ENCODE results near the gene NRG2. TPM values are rescaled to one million over a fixed set of nuclear protein-coding genes. Genes with fewer than 3 reads are reported as not detected.

NRG2 gene
- total RNA-seq, 2 donors from 2014 or later: 5.6 to 6.5 TPM

DNA sequence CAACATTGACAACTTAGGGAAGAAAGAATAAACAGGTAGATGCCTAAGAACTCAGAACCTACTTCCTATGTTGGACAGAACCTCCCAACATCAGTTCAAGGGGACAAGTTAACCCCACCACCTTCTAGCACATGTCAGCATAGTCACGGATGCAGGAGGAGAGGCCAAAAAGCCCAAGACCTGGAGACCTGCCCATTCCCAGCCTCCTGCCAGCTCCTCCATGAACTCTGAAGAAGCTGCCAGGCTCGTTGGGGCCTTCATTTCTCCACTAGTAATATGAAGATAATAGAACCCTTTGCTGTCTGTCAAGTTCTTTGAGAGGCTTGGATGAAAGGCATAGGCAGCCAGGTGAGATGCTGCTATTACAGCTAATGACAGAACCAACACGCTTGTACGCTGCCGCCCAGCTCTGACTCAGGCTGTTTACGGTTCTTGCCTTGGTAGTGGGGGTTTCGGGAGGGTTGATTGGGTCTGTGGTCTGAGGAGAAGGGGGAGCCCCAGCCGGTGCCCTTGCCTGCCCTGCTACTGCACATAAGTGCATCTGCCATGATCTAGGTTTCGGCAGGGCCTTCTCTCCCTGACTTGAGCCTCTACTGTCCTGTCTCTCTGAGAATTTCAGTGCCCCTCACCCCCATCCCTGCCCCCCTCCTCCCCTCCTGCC is 82.2 kb downstream of the NRG2 start:
- ATAC-seq (no peak), DNase-seq (no peak)
- H3K36me3 ChIP-seq (replicated peaks in 1 of 2; ENCODE audit: insufficient read depth in 1 of 2, low read depth in 2 of 2): no peaks in the 10 kb centered on the region
- WGBS, 2 donors: 62 to 79% methylated on average over 3 to 9 of the region's 9 CpGs
- intact Hi-C loops (cut with DNase I): no loop called here
- H3K9me3 ChIP-seq: no peaks in the 10 kb centered on the region
- H3K4me1 ChIP-seq: no peaks in the 10 kb centered on the region
- no peak overlapping the region for H3K27ac ChIP-seq
- no peak overlapping the region for H3K4me3 ChIP-seq
- no peaks in the 10 kb centered on the region for H3K27me3 ChIP-seq
- TF ChIP-seq POLR2A (IDR thresholded peaks at IDR 0.05): no peak
- TF ChIP-seq, protein P1, sequence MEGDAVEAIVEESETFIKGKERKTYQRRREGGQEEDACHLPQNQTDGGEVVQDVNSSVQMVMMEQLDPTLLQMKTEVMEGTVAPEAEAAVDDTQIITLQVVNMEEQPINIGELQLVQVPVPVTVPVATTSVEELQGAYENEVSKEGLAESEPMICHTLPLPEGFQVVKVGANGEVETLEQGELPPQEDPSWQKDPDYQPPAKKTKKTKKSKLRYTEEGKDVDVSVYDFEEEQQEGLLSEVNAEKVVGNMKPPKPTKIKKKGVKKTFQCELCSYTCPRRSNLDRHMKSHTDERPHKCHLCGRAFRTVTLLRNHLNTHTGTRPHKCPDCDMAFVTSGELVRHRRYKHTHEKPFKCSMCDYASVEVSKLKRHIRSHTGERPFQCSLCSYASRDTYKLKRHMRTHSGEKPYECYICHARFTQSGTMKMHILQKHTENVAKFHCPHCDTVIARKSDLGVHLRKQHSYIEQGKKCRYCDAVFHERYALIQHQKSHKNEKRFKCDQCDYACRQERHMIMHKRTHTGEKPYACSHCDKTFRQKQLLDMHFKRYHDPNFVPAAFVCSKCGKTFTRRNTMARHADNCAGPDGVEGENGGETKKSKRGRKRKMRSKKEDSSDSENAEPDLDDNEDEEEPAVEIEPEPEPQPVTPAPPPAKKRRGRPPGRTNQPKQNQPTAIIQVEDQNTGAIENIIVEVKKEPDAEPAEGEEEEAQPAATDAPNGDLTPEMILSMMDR (IDR thresholded peaks at IDR 0.05): no peak

DNA sequence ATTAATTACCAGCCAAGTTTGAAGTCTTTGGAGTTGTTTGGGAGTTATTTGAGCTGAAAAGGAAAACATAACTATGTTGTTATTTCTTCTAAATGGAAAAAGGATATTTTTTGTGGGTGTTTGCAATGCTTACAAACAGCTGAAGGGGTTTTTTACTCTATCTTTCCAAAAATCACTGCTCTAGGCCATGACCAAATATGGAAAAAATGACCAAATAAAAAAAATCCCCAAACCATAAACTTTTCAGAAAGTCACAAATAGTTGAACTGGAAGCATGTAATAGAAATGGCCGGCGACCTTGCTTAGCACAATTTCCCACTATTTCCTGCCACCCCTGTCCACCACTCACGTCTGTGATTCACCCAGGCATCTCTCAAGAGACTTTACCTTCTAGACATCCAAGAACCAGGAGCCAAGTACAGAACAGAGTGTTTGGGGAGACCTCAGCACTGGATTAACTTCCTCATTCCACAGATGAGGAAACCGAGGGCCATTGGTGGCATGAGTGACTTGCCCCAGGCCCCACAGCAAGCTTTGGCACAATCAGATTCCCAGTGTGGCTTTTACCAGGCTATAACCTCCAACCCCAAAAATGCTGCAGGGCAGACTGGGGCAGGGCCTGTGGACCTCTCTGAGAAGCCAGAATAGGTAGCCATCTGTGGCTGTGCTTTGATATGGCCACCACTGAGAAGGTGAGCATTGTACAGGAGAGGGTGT is 84.5 kb downstream of the NRG2 start:
- DNase-seq: no peak
- ATAC-seq: no peak
- H3K4me1 ChIP-seq: no peaks in the 10 kb centered on the region
- no peaks in the 10 kb centered on the region for H3K27me3 ChIP-seq
- intact Hi-C loops (cut with DNase I): no loop called here
- no peaks in the 10 kb centered on the region for H3K36me3 ChIP-seq (replicated peaks in 1 of 2; ENCODE audit: insufficient read depth in 1 of 2, low read depth in 2 of 2)
- WGBS, 2 donors: 76 to 85% methylated on average over 3 to 4 of the region's 4 CpGs
- no peak overlapping the region for H3K27ac ChIP-seq
- H3K4me3 ChIP-seq: no peak overlapping the region
- TF ChIP-seq, protein P1 (IDR thresholded peaks at IDR 0.05): no peak
- TF ChIP-seq POLR2A (IDR thresholded peaks at IDR 0.05): no peak
- H3K9me3 ChIP-seq: no peaks in the 10 kb centered on the region

DNA sequence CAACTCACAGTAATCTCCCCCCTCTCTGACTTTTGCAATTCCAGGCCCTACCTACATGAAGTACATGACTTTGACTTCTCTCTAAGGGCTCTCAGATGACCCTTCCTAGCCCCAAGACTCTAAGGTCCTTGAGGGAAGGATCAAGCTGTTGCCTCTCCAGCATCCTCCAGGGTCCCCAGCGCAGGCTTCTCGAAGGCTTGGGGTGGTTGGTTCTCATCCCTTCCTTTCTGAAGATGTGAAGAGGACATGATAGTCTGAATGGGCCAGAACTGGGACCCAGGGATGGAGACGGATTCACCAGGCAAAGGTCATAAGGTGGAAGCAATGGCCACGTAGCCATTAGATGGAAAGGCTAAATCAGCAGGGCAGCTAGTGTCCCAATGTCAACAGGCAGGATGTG is 86.8 kb downstream of the NRG2 start:
- no peak overlapping the region for H3K27ac ChIP-seq
- H3K4me3 ChIP-seq: no peak overlapping the region
- H3K4me1 ChIP-seq: no peaks in the 10 kb centered on the region
- TF ChIP-seq, protein P1 (IDR thresholded peaks at IDR 0.05): no peak
- TF ChIP-seq POLR2A (IDR thresholded peaks at IDR 0.05): no peak
- no peaks in the 10 kb centered on the region for H3K36me3 ChIP-seq (replicated peaks in 1 of 2; ENCODE audit: insufficient read depth in 1 of 2, low read depth in 2 of 2)
- ATAC-seq (no peak), DNase-seq (no peak)
- no peaks in the 10 kb centered on the region for H3K9me3 ChIP-seq
- 95 to 96% methylated on average over 4 of the region's 4 CpGs for WGBS, 2 donors
- intact Hi-C loops (cut with DNase I): no loop called here
- no peaks in the 10 kb centered on the region for H3K27me3 ChIP-seq

DNA sequence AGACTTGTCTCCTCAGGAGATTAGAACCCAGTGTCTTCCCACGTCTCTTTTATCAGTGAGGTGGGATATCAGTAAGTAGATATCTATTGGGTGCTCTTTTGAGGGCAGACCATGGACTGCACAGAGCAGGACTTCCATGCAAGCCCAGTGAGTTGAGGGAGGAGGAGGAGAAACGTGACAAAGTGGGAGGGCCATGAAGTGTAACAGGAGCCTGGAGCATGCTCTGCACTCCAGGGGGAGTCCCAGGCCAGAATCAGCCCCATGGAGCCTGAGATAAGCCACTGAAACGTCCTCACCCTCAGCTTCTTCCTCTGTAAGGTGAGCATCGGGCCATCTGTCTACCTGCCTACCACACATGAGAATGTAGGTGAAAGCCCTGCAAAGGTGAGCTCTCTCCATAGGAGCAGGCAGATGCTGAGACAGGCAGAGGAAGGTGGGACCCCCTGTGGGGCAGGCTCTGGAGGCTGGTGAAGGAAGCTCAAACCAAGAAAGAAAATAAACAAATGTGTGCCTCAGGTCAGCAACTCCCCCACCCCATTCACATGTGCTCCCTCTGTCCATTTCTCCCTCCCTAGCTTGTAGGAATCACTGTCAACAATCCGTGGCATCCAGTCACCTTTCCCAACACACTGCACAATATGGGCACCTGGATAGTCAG is 87.4 kb downstream of the NRG2 start:
- Histone ChIP-seq H3K27me3 (no peaks in the 10 kb centered on the region), H3K4me1 (no peaks in the 10 kb centered on the region), H3K27ac (no peak overlapping the region), H3K4me3 (no peak overlapping the region), H3K9me3 (no peaks in the 10 kb centered on the region), H3K36me3 (replicated peaks in 1 of 2; ENCODE audit: insufficient read depth in 1 of 2, low read depth in 2 of 2) (no peaks in the 10 kb centered on the region)
- DNase-seq (no peak), ATAC-seq (no peak)
- 60 to 62% methylated on average over 5 of the region's 5 CpGs for WGBS, 2 donors
- intact Hi-C loops (cut with DNase I): no loop called here
- no peak for TF ChIP-seq POLR2A (IDR thresholded peaks at IDR 0.05)
- TF ChIP-seq, protein P1 (IDR thresholded peaks at IDR 0.05): no peak

Data from body of pancreas (tissue), 4 donors.